ENCODE data around the gene HACD2.

Gene HACD2

DNA sequence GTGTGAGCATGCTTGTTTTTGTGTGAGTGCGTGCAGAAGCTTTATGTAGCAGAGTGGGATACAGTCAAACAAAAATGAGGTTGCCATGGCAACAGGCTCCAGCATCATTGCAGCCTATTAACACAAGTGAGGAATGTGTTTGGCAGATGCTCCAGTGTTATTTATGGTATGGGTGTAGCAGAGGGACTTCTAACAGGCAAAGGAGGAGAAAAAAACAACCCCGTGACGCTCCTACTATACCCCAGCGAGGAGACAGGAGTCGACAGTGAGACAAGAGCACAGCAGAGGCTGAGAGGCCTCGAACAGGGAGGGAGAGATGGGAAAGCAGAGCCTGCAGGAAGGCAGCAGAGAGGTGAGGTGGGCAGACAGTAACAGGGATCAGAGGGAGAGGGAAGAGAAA, 140.8 kb downstream of the HACD2 start:
- no peak for DNase-seq

DNA sequence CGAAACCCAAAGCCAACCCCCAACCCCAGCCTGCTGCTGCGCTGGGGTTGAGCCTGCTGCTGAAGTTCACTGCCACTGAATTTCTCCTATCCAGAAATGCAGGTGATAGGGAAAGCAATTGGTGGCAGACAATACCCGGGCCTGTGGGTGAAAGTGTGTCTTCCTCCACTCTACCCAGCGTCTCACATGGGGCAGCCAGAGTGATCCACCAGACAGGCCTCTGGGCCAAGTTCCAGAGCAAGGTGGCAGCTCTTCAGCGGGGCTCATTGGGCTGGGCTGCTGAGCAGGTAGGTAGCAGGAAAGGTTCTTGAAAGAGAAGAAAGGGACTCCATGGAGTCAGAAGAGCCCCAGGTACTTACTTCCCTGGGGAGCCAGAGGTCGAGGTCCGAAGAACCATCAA, 141.9 kb downstream of the HACD2 start:
- no peak for DNase-seq

DNA sequence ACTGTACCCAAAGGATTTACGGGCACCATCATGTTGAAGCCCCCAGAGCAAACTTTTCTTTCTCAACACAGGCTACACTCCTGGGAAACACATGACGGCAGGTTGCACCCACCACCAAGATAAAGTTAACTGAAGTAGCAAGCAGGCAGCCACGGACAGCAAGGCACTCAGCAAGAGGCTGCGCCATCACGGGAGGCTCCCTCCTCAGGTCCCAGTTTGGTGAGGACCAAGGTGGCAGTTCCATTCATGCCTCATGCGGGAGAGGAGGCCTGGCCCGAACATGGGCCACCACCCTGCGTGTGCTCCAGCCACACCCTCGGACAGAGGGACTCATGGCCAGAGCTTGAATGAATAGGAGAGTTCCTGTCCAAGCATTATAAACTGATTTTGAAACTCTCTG, 142.7 kb downstream of the HACD2 start:
- no peak for DNase-seq

All from DMS79 treated with DMSO at 0.1 percent for 48 hours (cell line).